Activated T-helper 2 cell treated with anti-CD3 and anti-CD28 coated beads, Interferon-gamma antibody, Interleukin-2, Interleukin-4, amounts not matched to agents 10 μg/mL and 5 μg/mL and 100 μg/mL, durations not matched to agents 14 hours and 24 hours and 36 hours (primary cell): Measurements from ENCODE around the gene FOLR2. TPM values are rescaled to one million over a fixed set of nuclear protein-coding genes. Genes with fewer than 3 reads are reported as not detected.
"Not testable (repeated sequence)": the region's sequence is repeated elsewhere in the genome, so short reads cannot be mapped to it uniquely, and the experiment has no call there.

ENCODE experiments used
- DNase-seq: peaks from one replicate; pipeline ENCODE4 v3.0.0; 2021; ENCODE audit warnings: low spot score
- H3K27ac Mint-ChIP-seq: one replicate; pipeline ENCODE4 v1.8.0; 2021; ENCODE audit warnings: mixed read lengths
- H3K27me3 Mint-ChIP-seq: one replicate; pipeline ENCODE4 v1.8.0; 2021; ENCODE audit warnings: low read depth, mixed read lengths
- H3K36me3 Mint-ChIP-seq: one replicate; pipeline ENCODE4 v1.8.0; 2021; ENCODE audit warnings: low read depth, mixed read lengths
- H3K4me1 Mint-ChIP-seq: one replicate; pipeline ENCODE4 v1.8.0; 2021; ENCODE audit warnings: low read depth, mixed read lengths
- H3K4me3 Mint-ChIP-seq: one replicate; pipeline ENCODE4 v1.8.0; 2021; ENCODE audit warnings: low read depth, mild to moderate bottlenecking, moderate library complexity, mixed read lengths
- H3K9me3 Mint-ChIP-seq: one replicate; pipeline ENCODE4 v1.8.0; 2021; ENCODE audit warnings: mixed read lengths
- intact Hi-C: fragments of 100-400 bp; cut with micrococcal nuclease; formaldehyde crosslinking; loops from one replicate; pipeline ENCODE4 v1.15.1; 2023
- total RNA-seq: library from RNA; stranded (reverse); gene quantifications from 2 replicates; pipeline ENCODE4 v1.2.3, GENCODE V29; 2022

The FOLR2 gene
- total RNA-seq, 1 donor from 2014 or later, result not detected

DNA sequence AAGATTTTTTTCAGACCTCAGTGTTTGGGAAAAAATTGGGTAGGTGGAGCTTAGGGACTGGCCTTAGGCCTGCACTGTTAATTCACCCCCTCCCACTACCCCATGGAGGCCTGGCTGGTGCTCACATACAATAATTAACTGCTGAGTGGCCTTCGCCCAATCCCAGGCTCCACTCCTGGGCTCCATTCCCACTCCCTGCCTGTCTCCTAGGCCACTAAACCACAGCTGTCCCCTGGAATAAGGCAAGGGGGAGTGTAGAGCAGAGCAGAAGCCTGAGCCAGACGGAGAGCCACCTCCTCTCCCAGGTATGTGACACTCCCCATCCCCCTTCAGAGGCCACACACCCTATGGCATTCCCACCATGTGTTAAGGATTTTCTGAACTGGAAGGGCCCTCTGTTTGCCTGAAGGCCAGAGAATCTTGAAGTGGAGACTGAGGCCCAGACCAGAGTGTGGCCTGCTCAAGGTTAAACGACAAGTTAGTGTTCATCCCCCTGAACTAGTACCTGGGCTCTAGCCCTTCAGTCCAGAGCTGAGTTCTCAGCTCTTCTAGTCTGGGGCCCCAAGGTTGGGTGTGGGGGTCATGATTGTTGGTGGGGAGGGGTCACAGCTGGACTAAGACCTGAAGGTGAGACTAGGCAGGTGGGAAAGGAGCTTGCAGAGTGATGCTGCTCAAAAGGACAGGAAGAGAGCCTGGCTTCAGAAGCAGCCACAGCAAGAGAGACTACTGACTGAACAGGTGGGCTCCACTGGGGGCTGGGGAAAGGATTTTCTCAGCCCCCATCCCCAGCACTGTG lies 26.9 kb upstream of the FOLR2 start:
- DNase-seq, result no peak
- Mint-ChIP-seq H3K4me3 (no peak overlapping the region), H3K4me1 (no peaks in the 10 kb centered on the region), H3K27me3 (peaks cover 2% of the 10 kb centered on the region), H3K27ac (no peak overlapping the region), H3K36me3 (no peaks in the 10 kb centered on the region), H3K9me3 (no peaks in the 10 kb centered on the region)
- intact Hi-C loops, result no loop called here

GRCh38 chr11:72190631-72191071 lies 25.9 kb upstream of the FOLR2 start:
- H3K27me3 Mint-ChIP-seq, result peaks cover 3% of the 10 kb centered on the region
- H3K4me3 Mint-ChIP-seq, result no peak overlapping the region
- intact Hi-C loops, result no loop called here
- no peaks in the 10 kb centered on the region for H3K9me3 Mint-ChIP-seq
- H3K36me3 Mint-ChIP-seq, result no peaks in the 10 kb centered on the region
- H3K27ac Mint-ChIP-seq, result no peak overlapping the region
- no peak for DNase-seq
- H3K4me1 Mint-ChIP-seq, result no peaks in the 10 kb centered on the region

DNA sequence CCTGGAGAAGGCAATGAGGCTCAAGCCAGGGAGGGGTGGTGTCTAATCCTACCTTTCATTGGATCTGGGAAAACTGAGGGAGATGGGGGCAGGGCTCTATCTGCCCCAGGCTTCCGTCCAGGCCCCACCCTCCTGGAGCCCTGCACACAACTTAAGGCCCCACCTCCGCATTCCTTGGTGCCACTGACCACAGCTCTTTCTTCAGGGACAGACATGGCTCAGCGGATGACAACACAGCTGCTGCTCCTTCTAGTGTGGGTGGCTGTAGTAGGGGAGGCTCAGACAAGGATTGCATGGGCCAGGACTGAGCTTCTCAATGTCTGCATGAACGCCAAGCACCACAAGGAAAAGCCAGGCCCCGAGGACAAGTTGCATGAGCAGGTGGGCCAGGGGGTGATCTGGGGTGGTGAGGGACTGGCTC lies 24.6 kb upstream of the FOLR2 start, which contains the start of gene FOLR1:
FOLR1 (plus strand) TSS at position 180 of the 421 bp plus-strand sequence; CDS start at position 214, 34 bp downstream.
- no peaks in the 10 kb centered on the region for H3K36me3 Mint-ChIP-seq
- H3K4me1 Mint-ChIP-seq, result no peaks in the 10 kb centered on the region
- no peak for DNase-seq
- no peak within 1 kb of the TSS for H3K4me3 Mint-ChIP-seq
- intact Hi-C loops, result no loop called here
- no peaks in the 10 kb centered on the region for H3K9me3 Mint-ChIP-seq
- H3K27me3 Mint-ChIP-seq, result peaks cover 3% of the 10 kb centered on the region
- no peak within 1 kb of the TSS for H3K27ac Mint-ChIP-seq

DNA sequence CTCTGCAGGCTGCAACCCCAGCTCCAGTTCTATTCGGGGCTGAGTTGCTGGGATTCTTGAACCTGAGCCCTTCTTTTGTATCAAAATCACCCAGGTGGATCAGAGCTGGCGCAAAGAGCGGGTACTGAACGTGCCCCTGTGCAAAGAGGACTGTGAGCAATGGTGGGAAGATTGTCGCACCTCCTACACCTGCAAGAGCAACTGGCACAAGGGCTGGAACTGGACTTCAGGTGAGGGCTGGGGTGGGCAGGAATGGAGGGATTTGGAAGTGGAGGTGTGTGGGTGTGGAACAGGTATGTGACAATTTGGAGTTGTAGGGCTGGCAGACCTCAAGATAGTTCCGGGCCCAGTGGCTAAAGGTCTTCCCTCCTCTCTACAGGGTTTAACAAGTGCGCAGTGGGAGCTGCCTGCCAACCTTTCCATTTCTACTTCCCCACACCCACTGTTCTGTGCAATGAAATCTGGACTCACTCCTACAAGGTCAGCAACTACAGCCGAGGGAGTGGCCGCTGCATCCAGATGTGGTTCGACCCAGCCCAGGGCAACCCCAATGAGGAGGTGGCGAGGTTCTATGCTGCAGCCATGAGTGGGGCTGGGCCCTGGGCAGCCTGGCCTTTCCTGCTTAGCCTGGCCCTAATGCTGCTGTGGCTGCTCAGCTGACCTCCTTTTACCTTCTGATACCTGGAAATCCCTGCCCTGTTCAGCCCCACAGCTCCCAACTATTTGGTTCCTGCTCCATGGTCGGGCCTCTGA lies 20.9 kb upstream of the FOLR2 start:
- intact Hi-C loops, result no loop called here

DNA sequence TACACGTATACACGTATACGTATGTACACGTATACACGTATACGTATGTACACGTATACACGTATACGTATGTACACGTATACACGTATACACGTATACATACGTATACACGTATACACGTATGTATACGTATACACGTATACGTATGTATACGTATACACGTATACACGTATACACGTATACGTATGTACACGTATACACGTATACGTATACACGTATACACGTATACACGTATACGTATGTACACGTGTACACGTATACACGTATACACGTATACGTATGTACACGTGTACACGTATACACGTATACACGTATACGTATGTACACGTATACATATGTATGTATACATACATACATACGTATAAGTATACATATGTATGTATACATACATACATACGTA lies 15.1 kb upstream of the FOLR2 start:
- H3K36me3 Mint-ChIP-seq, H3K27ac Mint-ChIP-seq, DNase-seq, H3K9me3 Mint-ChIP-seq, H3K27me3 Mint-ChIP-seq, intact Hi-C loops, H3K4me1 Mint-ChIP-seq, H3K4me3 Mint-ChIP-seq: not testable (repeated sequence)

More for the DNA sequence above, 20.9 kb upstream of the FOLR2 start:
- Mint-ChIP-seq H3K9me3 (no peaks in the 10 kb centered on the region), H3K27ac (no peak overlapping the region), H3K27me3 (peaks cover 2% of the 10 kb centered on the region), H3K4me3 (no peak overlapping the region), H3K36me3 (no peaks in the 10 kb centered on the region), H3K4me1 (no peaks in the 10 kb centered on the region)
- DNase-seq, result no peak

- intact Hi-C loops, result no loop called here
- H3K4me1 Mint-ChIP-seq, result peaks cover 5% of the 10 kb centered on the region
- no peaks in the 10 kb centered on the region for H3K36me3 Mint-ChIP-seq
- no peak overlapping the region for H3K4me3 Mint-ChIP-seq
- DNase-seq, result no peak
- H3K9me3 Mint-ChIP-seq, result no peaks in the 10 kb centered on the region
- no peak overlapping the region for H3K27ac Mint-ChIP-seq
- no peaks in the 10 kb centered on the region for H3K27me3 Mint-ChIP-seq
These were observed 14.0 kb upstream of the FOLR2 start for GRCh38 chr11:72202571-72202970.

- Mint-ChIP-seq H3K4me3 (no peak overlapping the region), H3K36me3 (no peaks in the 10 kb centered on the region), H3K4me1 (peaks cover 5% of the 10 kb centered on the region), H3K27me3 (no peaks in the 10 kb centered on the region), H3K27ac (no peak overlapping the region), H3K9me3 (no peaks in the 10 kb centered on the region)
- intact Hi-C loops, result no loop called here
- DNase-seq, result no peak
These were observed 13.4 kb upstream of the FOLR2 start for GRCh38 chr11:72203163-72203562.

- Mint-ChIP-seq H3K27ac (no peak overlapping the region), H3K9me3 (peaks cover 13% of the 10 kb centered on the region), H3K27me3 (peaks cover 14% of the 10 kb centered on the region), H3K4me3 (no peak overlapping the region), H3K4me1 (peaks cover 5% of the 10 kb centered on the region), H3K36me3 (peaks cover 5% of the 10 kb centered on the region)
- intact Hi-C loops, result no loop called here
- no peak for DNase-seq
These were observed 11.7 kb upstream of the FOLR2 start for GRCh38 chr11:72204886-72205285.

DNA sequence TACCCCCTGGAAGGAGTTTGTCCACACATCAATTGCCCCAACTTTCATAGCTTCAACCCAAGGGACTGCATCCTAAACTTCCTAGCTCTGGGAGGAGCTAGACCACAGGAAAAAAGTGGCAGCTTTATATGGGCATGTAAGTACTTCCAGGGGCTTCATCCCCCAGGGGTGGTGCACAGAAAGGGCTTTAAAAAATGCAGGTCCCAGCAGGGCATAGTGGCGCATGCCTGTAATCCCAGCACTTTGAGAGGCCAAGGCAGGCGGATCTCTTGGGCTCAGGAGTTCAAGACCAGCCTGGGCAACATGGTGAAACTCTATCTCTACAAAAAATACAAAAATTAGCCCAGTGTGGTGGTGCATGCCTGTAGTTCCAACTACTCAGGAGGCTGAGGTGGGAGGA lies 9.8 kb upstream of the FOLR2 start:
- intact Hi-C loops, H3K4me1 Mint-ChIP-seq, H3K27ac Mint-ChIP-seq, H3K4me3 Mint-ChIP-seq, H3K36me3 Mint-ChIP-seq, DNase-seq: not testable (repeated sequence)
- Mint-ChIP-seq H3K9me3 (peaks cover 18% of the 10 kb centered on the region), H3K27me3 (peaks cover 22% of the 10 kb centered on the region)

DNA sequence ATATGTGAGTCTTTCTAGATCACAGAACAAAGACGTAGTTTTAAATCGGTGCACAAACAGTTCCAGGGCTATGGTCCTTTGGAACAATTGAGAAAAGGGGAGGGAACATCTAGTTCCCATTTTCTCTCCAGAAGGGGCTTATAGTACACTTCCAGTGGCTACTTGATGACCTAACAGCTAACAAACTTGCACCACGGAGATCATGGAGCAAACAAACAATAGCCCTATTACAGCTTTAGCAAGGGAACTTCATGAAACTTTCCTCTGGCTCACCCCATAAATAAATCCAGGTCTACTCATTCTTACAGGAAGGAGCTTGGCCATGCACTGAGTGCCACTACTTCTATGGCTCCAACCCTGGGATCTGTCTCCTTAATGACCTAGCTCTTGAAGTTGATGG lies 8.3 kb upstream of the FOLR2 start:
- Mint-ChIP-seq H3K27me3 (peaks cover 33% of the 10 kb centered on the region), H3K4me1 (peaks cover under 1% of the 10 kb centered on the region), H3K36me3 (peaks cover 6% of the 10 kb centered on the region), H3K9me3 (peaks cover 18% of the 10 kb centered on the region), H3K4me3 (no peak overlapping the region), H3K27ac (no peak overlapping the region)
- no peak for DNase-seq
- intact Hi-C loops, result no loop called here

DNA sequence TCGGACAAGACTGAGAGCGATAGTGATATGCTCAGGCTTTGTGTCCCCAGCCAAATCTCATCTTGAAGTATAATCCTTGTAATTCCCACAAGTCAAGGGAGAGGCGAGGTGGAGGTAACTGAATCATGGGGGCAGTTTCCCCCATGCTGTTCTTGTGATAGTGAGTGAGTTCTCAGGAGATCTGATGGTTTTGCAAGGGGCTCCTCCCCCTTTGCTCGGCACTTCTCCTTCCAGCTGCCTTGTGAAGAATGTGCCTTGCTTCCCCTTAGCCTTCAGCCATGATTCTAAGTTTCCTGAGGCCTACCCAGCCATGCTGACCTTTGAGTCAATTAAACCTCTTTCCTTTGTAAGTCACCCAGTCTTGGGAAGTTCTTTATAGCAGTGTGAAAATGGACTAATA lies 7.5 kb upstream of the FOLR2 start:
- Mint-ChIP-seq H3K4me1 (no peaks in the 10 kb centered on the region), H3K27me3 (peaks cover 37% of the 10 kb centered on the region), H3K4me3 (no peak overlapping the region), H3K36me3 (peaks cover 6% of the 10 kb centered on the region), H3K27ac (no peak overlapping the region), H3K9me3 (peaks cover 18% of the 10 kb centered on the region)
- no peak for DNase-seq
- intact Hi-C loops, result no loop called here

- Mint-ChIP-seq H3K27ac (no peak overlapping the region), H3K4me1 (peaks cover 21% of the 10 kb centered on the region), H3K4me3 (no peak overlapping the region), H3K36me3 (no peaks in the 10 kb centered on the region), H3K9me3 (no peaks in the 10 kb centered on the region), H3K27me3 (peaks cover 32% of the 10 kb centered on the region)
- DNase-seq, result no peak
- intact Hi-C loops, result no loop called here
These were observed 1.2 kb downstream of the FOLR2 start for GRCh38 chr11:72217841-72218240.

DNA sequence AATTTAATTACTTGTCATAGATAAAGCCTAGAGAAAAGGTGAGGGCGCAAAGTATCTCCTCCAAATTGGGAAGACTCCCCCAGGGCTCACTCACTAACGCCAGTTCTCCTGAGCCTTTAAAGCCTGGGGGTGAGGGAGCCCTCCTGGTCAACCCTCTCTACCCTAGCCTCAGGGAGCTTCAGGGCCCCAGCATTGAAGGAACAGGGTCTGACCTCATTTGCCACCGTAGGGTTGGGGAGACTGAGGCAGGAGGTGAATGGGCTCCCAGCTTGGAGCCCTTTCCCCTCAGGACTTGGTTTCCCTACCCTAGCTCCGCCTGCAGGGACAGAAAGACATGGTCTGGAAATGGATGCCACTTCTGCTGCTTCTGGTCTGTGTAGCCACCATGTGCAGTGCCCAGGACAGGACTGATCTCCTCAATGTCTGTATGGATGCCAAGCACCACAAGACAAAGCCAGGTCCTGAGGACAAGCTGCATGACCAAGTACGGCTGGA lies 1.7 kb downstream of the FOLR2 start:
- no peak overlapping the region for H3K4me3 Mint-ChIP-seq

More for the DNA sequence above, 1.7 kb downstream of the FOLR2 start:
- Mint-ChIP-seq H3K27ac (no peak overlapping the region), H3K4me1 (peaks cover 23% of the 10 kb centered on the region), H3K27me3 (peaks cover 27% of the 10 kb centered on the region), H3K9me3 (no peaks in the 10 kb centered on the region), H3K36me3 (no peaks in the 10 kb centered on the region)
- no peak for DNase-seq
- intact Hi-C loops, result no loop called here
